HCEC 1CT (cell line): ENCODE results near the gene GRHL1.
"Not testable (repeated sequence)": the region's sequence is repeated elsewhere in the genome, so short reads cannot be mapped to it uniquely, and the experiment has no call there.

Experiments
- DNase-seq: peaks from one replicate; pipeline ENCODE4 v3.0.0-alpha.2; 2017

GRHL1 gene

GRCh38 chr2:10012366-10012962, 61.0 kb downstream of the GRHL1 start:
- not testable (repeated sequence) for DNase-seq

- no peak for DNase-seq
Observed at GRCh38 chr2:10012963-10013461, 61.5 kb downstream of the GRHL1 start.

GRCh38 chr2:10013651-10014417, 62.3 kb downstream of the GRHL1 start:
- DNase-seq = not testable (repeated sequence)

- no peak for DNase-seq
Observed at GRCh38 chr2:10014418-10015190, 63.1 kb downstream of the GRHL1 start.

- DNase-seq = not testable (repeated sequence)
Observed at GRCh38 chr2:10015376-10015989, 64.0 kb downstream of the GRHL1 start.

- DNase-seq = no peak
Observed at GRCh38 chr2:10016001-10016801, 64.7 kb downstream of the GRHL1 start.

GRCh38 chr2:10016802-10017258, 65.3 kb downstream of the GRHL1 start:
- DNase-seq = no peak

- DNase-seq = no peak
Observed at GRCh38 chr2:10017313-10017941, 65.9 kb downstream of the GRHL1 start.

- DNase-seq = peak; percentile 30
Observed at GRCh38 chr2:10019174-10019573, 67.7 kb downstream of the GRHL1 start.

- DNase-seq = no peak
Observed at GRCh38 chr2:10019602-10020400, 68.3 kb downstream of the GRHL1 start.

- no peak for DNase-seq
Observed at GRCh38 chr2:10022041-10022421, 70.5 kb downstream of the GRHL1 start.

- DNase-seq = no peak
Observed at GRCh38 chr2:10022445-10022844, 71.0 kb downstream of the GRHL1 start.

GRCh38 chr2:10022966-10023662, 71.6 kb downstream of the GRHL1 start:
- DNase-seq = no peak

- DNase-seq = no peak
Observed at GRCh38 chr2:10026940-10027569, 75.6 kb downstream of the GRHL1 start.

GRCh38 chr2:10027660-10028330, 76.3 kb downstream of the GRHL1 start:
- DNase-seq = no peak

GRCh38 chr2:10028407-10028987, 77.0 kb downstream of the GRHL1 start:
- no peak for DNase-seq

- no peak for DNase-seq
Observed at GRCh38 chr2:10028988-10029874, 77.7 kb downstream of the GRHL1 start.

- no peak for DNase-seq
Observed at GRCh38 chr2:10029875-10030223, 78.4 kb downstream of the GRHL1 start.
